Activated T-helper 17 cell treated with anti-CD3 and anti-CD28 coated beads, Interleukin-2, amount 50 U/mL, for 72 hours (primary cell): ENCODE measurements around the gene CDHR4. TPM values are rescaled to one million over a fixed set of nuclear protein-coding genes. Genes with fewer than 3 reads are reported as not detected.

Experiments used
- ATAC-seq: fragments of 150-1000 bp; cut with Tn5 transposase; replicated peaks from 2 replicates; pipeline ENCODE4 v1.10.0; 2021; ENCODE audit warnings: mild to moderate bottlenecking, moderate library complexity
- H3K27ac Mint-ChIP-seq: one replicate; pipeline ENCODE4 v1.8.0; 2022; ENCODE audit warnings: mixed read lengths
- H3K27me3 Mint-ChIP-seq: one replicate; pipeline ENCODE4 v1.8.0; 2022; ENCODE audit warnings: mixed read lengths
- H3K36me3 Mint-ChIP-seq: one replicate; pipeline ENCODE4 v1.8.0; 2022; ENCODE audit warnings: low read depth, mild to moderate bottlenecking, mixed read lengths
- H3K4me1 Mint-ChIP-seq: one replicate; pipeline ENCODE4 v1.8.0; 2022; ENCODE audit warnings: mixed read lengths
- H3K4me3 Mint-ChIP-seq: one replicate; pipeline ENCODE4 v1.8.0; 2022; ENCODE audit warnings: mild to moderate bottlenecking, mixed read lengths
- H3K9me3 Mint-ChIP-seq: one replicate; pipeline ENCODE4 v1.8.0; 2022; ENCODE audit warnings: mixed read lengths
- total RNA-seq, 2 donors: library from RNA; stranded (reverse); gene quantifications; one replicate each; pipeline ENCODE4 v1.2.3, GENCODE V29; 2022

Gene CDHR4
- total RNA-seq, 2 donors from 2014 or later = 0.40 TPM; not detected in 1

- Mint-ChIP-seq H3K4me3 (no peak overlapping the region), H3K9me3 (no peaks in the 10 kb centered on the region), H3K36me3 (no peaks in the 10 kb centered on the region), H3K27ac (peak overlapping the region; percentile 25), H3K4me1 (peaks cover 15% of the 10 kb centered on the region), H3K27me3 (no peaks in the 10 kb centered on the region)
- no peak for ATAC-seq
Measured at GRCh38 chr3:49807431-49808114, 7.9 kb upstream of the CDHR4 start.

GRCh38 chr3:49806850-49807249 is 7.2 kb upstream of the CDHR4 start:
- Mint-ChIP-seq H3K27me3 (no peaks in the 10 kb centered on the region), H3K4me1 (peaks cover 19% of the 10 kb centered on the region), H3K9me3 (no peaks in the 10 kb centered on the region), H3K27ac (no peak overlapping the region), H3K4me3 (no peak overlapping the region), H3K36me3 (no peaks in the 10 kb centered on the region)
- ATAC-seq = no peak

- Mint-ChIP-seq H3K4me3 (no peak overlapping the region), H3K36me3 (no peaks in the 10 kb centered on the region), H3K4me1 (peaks cover 19% of the 10 kb centered on the region), H3K27ac (peak overlapping the region; percentile 83), H3K9me3 (no peaks in the 10 kb centered on the region), H3K27me3 (peaks cover 2% of the 10 kb centered on the region)
- no peak for ATAC-seq
Measured at GRCh38 chr3:49805897-49806701, 6.4 kb upstream of the CDHR4 start.

GRCh38 chr3:49805367-49805782 is 5.7 kb upstream of the CDHR4 start:
- no peaks in the 10 kb centered on the region for H3K9me3 Mint-ChIP-seq
- peaks cover 4% of the 10 kb centered on the region for H3K27me3 Mint-ChIP-seq
- peaks cover 19% of the 10 kb centered on the region for H3K4me1 Mint-ChIP-seq
- no peak for ATAC-seq
- H3K36me3 Mint-ChIP-seq = no peaks in the 10 kb centered on the region
- H3K27ac Mint-ChIP-seq = peak overlapping the region; percentile 83
- peak overlapping the region; percentile 25 for H3K4me3 Mint-ChIP-seq

GRCh38 chr3:49804141-49805041 is 4.7 kb upstream of the CDHR4 start:
- Mint-ChIP-seq H3K27ac (no peak overlapping the region), H3K4me3 (peak overlapping the region; percentile 85), H3K9me3 (no peaks in the 10 kb centered on the region), H3K27me3 (peaks cover 4% of the 10 kb centered on the region), H3K36me3 (no peaks in the 10 kb centered on the region), H3K4me1 (peaks cover 19% of the 10 kb centered on the region)
- ATAC-seq = no peak

- Mint-ChIP-seq H3K4me3 (peak overlapping the region; percentile 85), H3K27ac (no peak overlapping the region), H3K9me3 (no peaks in the 10 kb centered on the region), H3K4me1 (peaks cover 19% of the 10 kb centered on the region), H3K36me3 (no peaks in the 10 kb centered on the region), H3K27me3 (peaks cover 4% of the 10 kb centered on the region)
- no peak for ATAC-seq
Measured at GRCh38 chr3:49803465-49804140, 3.9 kb upstream of the CDHR4 start.

GRCh38 chr3:49802719-49803464 is 3.2 kb upstream of the CDHR4 start, which contains the start of gene INKA1:
TSS of gene INKA1 (plus strand) at chr3:49803261. CDS start at chr3:49803393, 132 bp downstream.
- Mint-ChIP-seq H3K27ac (peak within 1 kb of the TSS; percentile 76), H3K27me3 (peaks cover 4% of the 10 kb centered on the region), H3K4me3 (peak within 1 kb of the TSS; percentile 85), H3K4me1 (peaks cover 16% of the 10 kb centered on the region), H3K9me3 (no peaks in the 10 kb centered on the region), H3K36me3 (no peaks in the 10 kb centered on the region)
- ATAC-seq = peak; percentile 91

- Mint-ChIP-seq H3K4me3 (peak overlapping the region; percentile 85), H3K27ac (no peak overlapping the region), H3K27me3 (peaks cover 4% of the 10 kb centered on the region), H3K4me1 (peaks cover 16% of the 10 kb centered on the region), H3K9me3 (no peaks in the 10 kb centered on the region), H3K36me3 (no peaks in the 10 kb centered on the region)
- no peak for ATAC-seq
Measured at GRCh38 chr3:49801160-49801559, 1.5 kb upstream of the CDHR4 start.

- H3K36me3 Mint-ChIP-seq = no peaks in the 10 kb centered on the region
- H3K4me1 Mint-ChIP-seq = peaks cover 8% of the 10 kb centered on the region
- H3K9me3 Mint-ChIP-seq = no peaks in the 10 kb centered on the region
- no peak for ATAC-seq
- peaks cover 4% of the 10 kb centered on the region for H3K27me3 Mint-ChIP-seq
- no peak overlapping the region for H3K4me3 Mint-ChIP-seq
- H3K27ac Mint-ChIP-seq = no peak overlapping the region
Measured at GRCh38 chr3:49799105-49799504, 568 bp downstream of the CDHR4 start.

GRCh38 chr3:49794926-49795905 is 4.5 kb downstream of the CDHR4 start:
- H3K27me3 Mint-ChIP-seq = no peaks in the 10 kb centered on the region
- H3K9me3 Mint-ChIP-seq = no peaks in the 10 kb centered on the region
- no peak overlapping the region for H3K27ac Mint-ChIP-seq
- H3K4me3 Mint-ChIP-seq = no peak overlapping the region
- ATAC-seq = no peak
- no peaks in the 10 kb centered on the region for H3K4me1 Mint-ChIP-seq
- H3K36me3 Mint-ChIP-seq = no peaks in the 10 kb centered on the region

GRCh38 chr3:49794431-49794830 is 5.2 kb downstream of the CDHR4 start:
- Mint-ChIP-seq H3K4me3 (no peak overlapping the region), H3K27me3 (no peaks in the 10 kb centered on the region), H3K4me1 (no peaks in the 10 kb centered on the region), H3K9me3 (no peaks in the 10 kb centered on the region), H3K27ac (no peak overlapping the region), H3K36me3 (no peaks in the 10 kb centered on the region)
- ATAC-seq = no peak

- no peaks in the 10 kb centered on the region for H3K36me3 Mint-ChIP-seq
- ATAC-seq = no peak
- no peaks in the 10 kb centered on the region for H3K27me3 Mint-ChIP-seq
Measured at GRCh38 chr3:49793486-49794085, 6.1 kb downstream of the CDHR4 start.

More at GRCh38 chr3:49793486-49794085, 6.1 kb downstream of the CDHR4 start:
- no peak overlapping the region for H3K4me3 Mint-ChIP-seq
- H3K4me1 Mint-ChIP-seq = no peaks in the 10 kb centered on the region
- no peaks in the 10 kb centered on the region for H3K9me3 Mint-ChIP-seq
- no peak overlapping the region for H3K27ac Mint-ChIP-seq
